ENCODE data around the gene UVRAG. TPM values are rescaled to one million over a fixed set of nuclear protein-coding genes. Genes with fewer than 3 reads are reported as not detected.
"Not testable (repeated sequence)": the region's sequence is repeated elsewhere in the genome, so short reads cannot be mapped to it uniquely, and the experiment has no call there.

The UVRAG gene
- total RNA-seq, 1 experiment from 2014 or later = 31.3 TPM

- Histone ChIP-seq H3K36me3 (ENCODE audit: control insufficient read depth, insufficient read depth, low read length) (no peaks in the 10 kb centered on the region; the same call in 1 of the 2 replicates), H3K27me3 (replicated peaks; ENCODE audit: control insufficient read depth, insufficient read depth, low read length) (no peaks in the 10 kb centered on the region), H3K9me3 (no peaks in the 10 kb centered on the region), H3K4me1 (peaks cover 10% of the 10 kb centered on the region), H3K4me3 (ENCODE audit: low read depth, low read length) (no peak overlapping the region)
- no peak for DNase-seq
- POLR2A ChIA-PET = no interaction called here
- TF ChIP-seq, protein P1, sequence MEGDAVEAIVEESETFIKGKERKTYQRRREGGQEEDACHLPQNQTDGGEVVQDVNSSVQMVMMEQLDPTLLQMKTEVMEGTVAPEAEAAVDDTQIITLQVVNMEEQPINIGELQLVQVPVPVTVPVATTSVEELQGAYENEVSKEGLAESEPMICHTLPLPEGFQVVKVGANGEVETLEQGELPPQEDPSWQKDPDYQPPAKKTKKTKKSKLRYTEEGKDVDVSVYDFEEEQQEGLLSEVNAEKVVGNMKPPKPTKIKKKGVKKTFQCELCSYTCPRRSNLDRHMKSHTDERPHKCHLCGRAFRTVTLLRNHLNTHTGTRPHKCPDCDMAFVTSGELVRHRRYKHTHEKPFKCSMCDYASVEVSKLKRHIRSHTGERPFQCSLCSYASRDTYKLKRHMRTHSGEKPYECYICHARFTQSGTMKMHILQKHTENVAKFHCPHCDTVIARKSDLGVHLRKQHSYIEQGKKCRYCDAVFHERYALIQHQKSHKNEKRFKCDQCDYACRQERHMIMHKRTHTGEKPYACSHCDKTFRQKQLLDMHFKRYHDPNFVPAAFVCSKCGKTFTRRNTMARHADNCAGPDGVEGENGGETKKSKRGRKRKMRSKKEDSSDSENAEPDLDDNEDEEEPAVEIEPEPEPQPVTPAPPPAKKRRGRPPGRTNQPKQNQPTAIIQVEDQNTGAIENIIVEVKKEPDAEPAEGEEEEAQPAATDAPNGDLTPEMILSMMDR (IDR thresholded peaks at IDR 0.05; ENCODE audit: insufficient read depth in 1 of 2, low read depth in 1 of 2, low read length in 1 of 2, severe bottlenecking in 1 of 2, unreplicated experiment in 1 of 2) = no peak
- Mint-ChIP-seq H3K27ac (ENCODE audit: unreplicated experiment) (no peak overlapping the region), H3K27me3 (ENCODE audit: insufficient read depth, unreplicated experiment) (no peaks in the 10 kb centered on the region), H3K9me3 (ENCODE audit: unreplicated experiment) (no peaks in the 10 kb centered on the region), H3K4me1 (ENCODE audit: low read depth, unreplicated experiment) (peaks cover 6% of the 10 kb centered on the region), H3K36me3 (ENCODE audit: insufficient read depth, unreplicated experiment) (peaks cover 6% of the 10 kb centered on the region), H3K4me3 (ENCODE audit: unreplicated experiment) (no peak overlapping the region)
- no TSS peak for BruUV-seq (replicated peaks)
- intact Hi-C loops (cut with micrococcal nuclease; ENCODE audit: unreplicated experiment) = no loop called here
- CTCF ChIA-PET = no interaction called here
These were observed 114.7 kb downstream of the UVRAG start for GRCh38 chr11:75929706-75930105.

DNA sequence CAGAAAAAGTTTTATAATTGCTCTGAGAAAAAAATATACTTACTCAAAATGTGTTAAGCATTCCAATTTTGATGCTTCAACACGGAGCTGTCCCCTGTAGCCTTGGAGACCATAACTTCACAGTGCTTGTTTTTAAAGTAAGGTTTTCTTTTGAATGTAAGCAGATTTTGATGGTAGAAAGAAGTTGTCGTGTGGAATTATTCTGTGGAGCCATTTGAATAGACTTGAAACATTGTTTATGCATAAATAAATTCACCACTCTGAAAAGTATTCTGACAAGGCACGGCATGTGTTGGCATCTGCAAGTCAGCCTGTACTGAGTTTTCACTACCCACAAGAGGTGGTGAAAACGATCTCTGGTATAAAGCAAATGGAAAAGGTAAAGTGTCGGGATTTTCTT lies 115.5 kb downstream of the UVRAG start:
- BruUV-seq (replicated peaks) = no TSS peak
- no peak for DNase-seq
- ChIA-PET CTCF (no interaction called here), POLR2A (no interaction called here)
- Mint-ChIP-seq H3K27me3 (ENCODE audit: insufficient read depth, unreplicated experiment) (no peaks in the 10 kb centered on the region), H3K9me3 (ENCODE audit: unreplicated experiment) (no peaks in the 10 kb centered on the region), H3K4me3 (ENCODE audit: unreplicated experiment) (no peak overlapping the region), H3K4me1 (ENCODE audit: low read depth, unreplicated experiment) (peaks cover 6% of the 10 kb centered on the region), H3K36me3 (ENCODE audit: insufficient read depth, unreplicated experiment) (peaks cover 6% of the 10 kb centered on the region), H3K27ac (ENCODE audit: unreplicated experiment) (no peak overlapping the region)
- H3K27me3 ChIP-seq (replicated peaks; ENCODE audit: control insufficient read depth, insufficient read depth, low read length) = no peaks in the 10 kb centered on the region
- TF ChIP-seq, protein P1 (IDR thresholded peaks at IDR 0.05; ENCODE audit: insufficient read depth in 1 of 2, low read depth in 1 of 2, low read length in 1 of 2, severe bottlenecking in 1 of 2, unreplicated experiment in 1 of 2) = no peak
- intact Hi-C loops (cut with micrococcal nuclease; ENCODE audit: unreplicated experiment) = no loop called here
- no peaks in the 10 kb centered on the region for H3K9me3 ChIP-seq
- H3K4me1 ChIP-seq = peaks cover 2% of the 10 kb centered on the region
- H3K36me3 ChIP-seq (ENCODE audit: control insufficient read depth, insufficient read depth, low read length) = no peaks in the 10 kb centered on the region; the same call in 1 of the 2 replicates
- H3K4me3 ChIP-seq (ENCODE audit: low read depth, low read length) = no peak overlapping the region

DNA sequence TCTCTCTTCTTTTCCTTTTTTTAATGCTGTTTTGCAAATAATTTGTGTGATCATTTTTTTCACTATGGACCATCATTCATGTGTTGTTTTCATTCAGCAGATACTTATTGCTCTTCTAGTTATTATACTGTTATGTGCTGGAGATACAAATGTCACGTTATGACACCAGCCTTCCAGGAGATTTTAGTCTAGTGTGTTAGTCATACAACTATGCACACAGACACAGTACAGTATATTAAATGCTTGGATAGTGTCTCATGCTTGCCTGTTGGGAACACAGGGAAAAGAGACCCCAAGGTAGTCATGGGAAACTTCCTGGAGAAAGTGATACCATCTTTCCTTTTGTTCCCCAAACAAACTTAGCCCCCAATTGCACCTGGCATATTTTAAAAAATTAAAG lies 116.1 kb downstream of the UVRAG start:
- no peak overlapping the region for H3K27ac Mint-ChIP-seq (ENCODE audit: unreplicated experiment)
- Histone ChIP-seq H3K4me3 (ENCODE audit: low read depth, low read length) (no peak overlapping the region), H3K9me3 (no peaks in the 10 kb centered on the region), H3K27me3 (replicated peaks; ENCODE audit: control insufficient read depth, insufficient read depth, low read length) (no peaks in the 10 kb centered on the region), H3K36me3 (ENCODE audit: control insufficient read depth, insufficient read depth, low read length) (no peaks in the 10 kb centered on the region; the same call in 1 of the 2 replicates), H3K4me1 (no peaks in the 10 kb centered on the region)
- ChIA-PET CTCF (no interaction called here), POLR2A (no interaction called here)
- peaks cover 6% of the 10 kb centered on the region for H3K4me1 Mint-ChIP-seq (ENCODE audit: low read depth, unreplicated experiment)
- no TSS peak for BruUV-seq (replicated peaks)
- TF ChIP-seq, protein P1 (IDR thresholded peaks at IDR 0.05; ENCODE audit: insufficient read depth in 1 of 2, low read depth in 1 of 2, low read length in 1 of 2, severe bottlenecking in 1 of 2, unreplicated experiment in 1 of 2) = no peak
- no peaks in the 10 kb centered on the region for H3K27me3 Mint-ChIP-seq (ENCODE audit: insufficient read depth, unreplicated experiment)
- H3K36me3 Mint-ChIP-seq (ENCODE audit: insufficient read depth, unreplicated experiment) = peaks cover 6% of the 10 kb centered on the region
- no peak overlapping the region for H3K4me3 Mint-ChIP-seq (ENCODE audit: unreplicated experiment)
- DNase-seq = no peak
- intact Hi-C loops (cut with micrococcal nuclease; ENCODE audit: unreplicated experiment) = no loop called here
- no peaks in the 10 kb centered on the region for H3K9me3 Mint-ChIP-seq (ENCODE audit: unreplicated experiment)

- BruUV-seq (replicated peaks); H3K27me3 Mint-ChIP-seq (ENCODE audit: insufficient read depth, unreplicated experiment); intact Hi-C loops (cut with micrococcal nuclease; ENCODE audit: unreplicated experiment); CTCF ChIA-PET; POLR2A ChIA-PET; H3K9me3 ChIP-seq; H3K4me1 Mint-ChIP-seq (ENCODE audit: low read depth, unreplicated experiment); DNase-seq; H3K27ac Mint-ChIP-seq (ENCODE audit: unreplicated experiment); H3K9me3 Mint-ChIP-seq (ENCODE audit: unreplicated experiment); H3K27me3 ChIP-seq (replicated peaks; ENCODE audit: control insufficient read depth, insufficient read depth, low read length); H3K4me1 ChIP-seq; H3K36me3 ChIP-seq (ENCODE audit: control insufficient read depth, insufficient read depth, low read length); H3K4me3 ChIP-seq (ENCODE audit: low read depth, low read length); H3K36me3 Mint-ChIP-seq (ENCODE audit: insufficient read depth, unreplicated experiment); H3K4me3 Mint-ChIP-seq (ENCODE audit: unreplicated experiment): not testable (repeated sequence)
These were observed 118.7 kb downstream of the UVRAG start for GRCh38 chr11:75933736-75934135.

Measured in Caco-2 (cell line).